Endodermal cell (in vitro differentiated cells): Measurements from ENCODE around the gene TMEM222. TPM values are rescaled to one million over a fixed set of nuclear protein-coding genes. Genes with fewer than 3 reads are reported as not detected.

Experiments used
- total RNA-seq, 2 donors: library from RNA; stranded (reverse); fragmentation: NEBNext Ultra II Directional in 1 of 2; extraction: Animal tissue kit (Norgen Biotek cat#: 25700) in 1 of 2; gene quantifications; 2 replicates in 1 of 2; 3 replicates in 1 of 2; pipeline ENCODE4 v1.2.1, GENCODE V29; 2021

The TMEM222 gene
- total RNA-seq, 2 donors from 2014 or later: 26.0 to 31.8 TPM

Other genes with a start within 250 kb of the TMEM222 start
- 10 to 100 TPM; 25.9 to 34.7 TPM for gene SLC9A1, start 167.0 kb upstream of the TMEM222 start, total RNA-seq
- 10 to 100 TPM; 34.7 to 41.9 TPM for gene WDTC1, start 87.5 kb upstream of the TMEM222 start, total RNA-seq
- gene SYTL1, start 19.9 kb downstream of the TMEM222 start, total RNA-seq: 1 to 10 TPM; 6.7 to 7.5 TPM
- gene MAP3K6, start 44.8 kb downstream of the TMEM222 start, total RNA-seq: 10 to 100 TPM in 1 of 2 donors, 1 to 10 TPM in 1; 6.6 to 11.5 TPM
- under 1 TPM in 1 of 2 donors, not detected in 1; 0.26 TPM for gene FCN3, start 52.7 kb downstream of the TMEM222 start, total RNA-seq
- 1 to 10 TPM; 1.6 to 1.8 TPM for gene CD164L2, start 61.2 kb downstream of the TMEM222 start, total RNA-seq
- gene GPR3, start 70.5 kb downstream of the TMEM222 start, total RNA-seq: 1 to 10 TPM; 3.5 to 4.1 TPM
- gene WASF2, start 168.0 kb downstream of the TMEM222 start, total RNA-seq: 10 to 100 TPM; 90.0 to 98.8 TPM